DND-41 (cell line): ENCODE data around the gene ARTN.

Experiments
- CTCF ChIP-seq: IDR thresholded peaks from 2 replicates; pipeline ENCODE4 v1.5.1; 2012; ENCODE audit warnings: borderline replicate concordance, low read length, moderate library complexity, mild to moderate bottlenecking; ENCODE audit not compliant: poor library complexity, severe bottlenecking; ENCODE audit errors: extremely low read depth
- EZH2 ChIP-seq: IDR thresholded peaks from 3 replicates; pipeline ENCODE4 v1.6.1; 2012; ENCODE audit warnings: borderline replicate concordance, low read depth, mild to moderate bottlenecking, moderate library complexity, low read length, inconsistent platforms; ENCODE audit not compliant: severe bottlenecking

GRCh38 chr1:43945674-43946235, 12.2 kb downstream of the ARTN start:
- TF ChIP-seq EZH2: no peak
- TF ChIP-seq CTCF: no peak
